HG03280 (cell line): Measurements from ENCODE around the gene TRIM71.
A peak's percentile ranks its signal among the peaks of the same experiment; 100 is the strongest.
"Not testable (repeated sequence)": the region's sequence is repeated elsewhere in the genome, so short reads cannot be mapped to it uniquely, and the experiment has no call there.

Experiments used
- ATAC-seq: cut with Tn5 transposase; IDR thresholded peaks from one replicate; pipeline ENCODE4 v1.9.1; 2021; ENCODE audit warnings: mild to moderate bottlenecking, moderate library complexity; ENCODE audit not compliant: unreplicated experiment

TRIM71 gene

GRCh38 chr3:32817558-32818228 is at the start of gene TRIM71:
TSS of gene TRIM71 (plus strand) at chr3:32817997. CDS start at chr3:32818081, 84 bp downstream.
- no peak for ATAC-seq

GRCh38 chr3:32778389-32778788 is 39.4 kb upstream of the TRIM71 start:
- ATAC-seq = no peak

GRCh38 chr3:32780071-32780734 is 37.6 kb upstream of the TRIM71 start:
- ATAC-seq = no peak

- peak; percentile 39 for ATAC-seq
Measured at GRCh38 chr3:32780735-32781210, 37.0 kb upstream of the TRIM71 start.

- ATAC-seq = peak; percentile 95
Measured at GRCh38 chr3:32781211-32781968, 36.4 kb upstream of the TRIM71 start.

GRCh38 chr3:32781969-32782270 is 35.9 kb upstream of the TRIM71 start:
- ATAC-seq = not testable (repeated sequence)

GRCh38 chr3:32782407-32782806 is 35.4 kb upstream of the TRIM71 start:
- no peak for ATAC-seq

GRCh38 chr3:32791833-32792232 is 26.0 kb upstream of the TRIM71 start:
- ATAC-seq = no peak

- ATAC-seq = no peak
Measured at GRCh38 chr3:32794487-32795308, 23.1 kb upstream of the TRIM71 start.

- ATAC-seq = not testable (repeated sequence)
Measured at GRCh38 chr3:32796384-32796950, 21.3 kb upstream of the TRIM71 start.

GRCh38 chr3:32797776-32798175 is 20.0 kb upstream of the TRIM71 start:
- ATAC-seq = no peak

- ATAC-seq = not testable (repeated sequence)
Measured at GRCh38 chr3:32801440-32801839, 16.4 kb upstream of the TRIM71 start.

GRCh38 chr3:32813180-32813579 is 4.6 kb upstream of the TRIM71 start:
- no peak for ATAC-seq

- no peak for ATAC-seq
Measured at GRCh38 chr3:32814361-32814760, 3.4 kb upstream of the TRIM71 start.

GRCh38 chr3:32815841-32816438 is 1.9 kb upstream of the TRIM71 start:
- ATAC-seq = no peak

GRCh38 chr3:32816439-32817256 is 1.1 kb upstream of the TRIM71 start:
- ATAC-seq = no peak

GRCh38 chr3:32817257-32817557 is 590 bp upstream of the TRIM71 start:
- ATAC-seq = no peak

- ATAC-seq = no peak
Measured at GRCh38 chr3:32818229-32818969, 602 bp downstream of the TRIM71 start.

GRCh38 chr3:32818970-32819511 is 1.2 kb downstream of the TRIM71 start:
- ATAC-seq = no peak
